Measurements from ENCODE around the gene RAPGEF2.

DNA sequence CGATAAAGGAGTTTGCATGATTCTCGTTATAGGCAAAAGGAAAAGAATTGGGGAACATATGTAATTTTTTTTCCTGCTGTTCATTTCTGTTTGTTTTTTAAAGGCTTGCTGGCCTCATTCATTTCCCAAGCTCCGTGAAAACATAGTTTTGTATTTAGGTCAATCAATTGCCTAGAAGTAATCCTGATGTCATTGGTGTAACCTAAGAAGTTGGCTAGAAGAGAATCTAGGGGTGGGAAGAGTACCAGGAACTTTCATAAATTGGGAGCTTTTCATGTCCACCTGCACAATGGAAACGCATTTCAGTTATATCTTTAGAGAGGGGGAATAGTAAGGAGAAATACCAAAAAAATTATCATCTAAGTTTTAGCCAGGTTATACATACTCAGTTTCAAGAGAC, 3.8 kb downstream of the RAPGEF2 start:
- TF ChIP-seq, protein P1, sequence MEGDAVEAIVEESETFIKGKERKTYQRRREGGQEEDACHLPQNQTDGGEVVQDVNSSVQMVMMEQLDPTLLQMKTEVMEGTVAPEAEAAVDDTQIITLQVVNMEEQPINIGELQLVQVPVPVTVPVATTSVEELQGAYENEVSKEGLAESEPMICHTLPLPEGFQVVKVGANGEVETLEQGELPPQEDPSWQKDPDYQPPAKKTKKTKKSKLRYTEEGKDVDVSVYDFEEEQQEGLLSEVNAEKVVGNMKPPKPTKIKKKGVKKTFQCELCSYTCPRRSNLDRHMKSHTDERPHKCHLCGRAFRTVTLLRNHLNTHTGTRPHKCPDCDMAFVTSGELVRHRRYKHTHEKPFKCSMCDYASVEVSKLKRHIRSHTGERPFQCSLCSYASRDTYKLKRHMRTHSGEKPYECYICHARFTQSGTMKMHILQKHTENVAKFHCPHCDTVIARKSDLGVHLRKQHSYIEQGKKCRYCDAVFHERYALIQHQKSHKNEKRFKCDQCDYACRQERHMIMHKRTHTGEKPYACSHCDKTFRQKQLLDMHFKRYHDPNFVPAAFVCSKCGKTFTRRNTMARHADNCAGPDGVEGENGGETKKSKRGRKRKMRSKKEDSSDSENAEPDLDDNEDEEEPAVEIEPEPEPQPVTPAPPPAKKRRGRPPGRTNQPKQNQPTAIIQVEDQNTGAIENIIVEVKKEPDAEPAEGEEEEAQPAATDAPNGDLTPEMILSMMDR (IDR thresholded peaks at IDR 0.05; ENCODE audit: low read depth, low read length), result no peak
- TF ChIP-seq POLR2A (IDR thresholded peaks at IDR 0.05; ENCODE audit: extremely low read depth, insufficient read length) (no peak), MYC (IDR thresholded peaks at IDR 0.05; ENCODE audit: low read depth, low read length) (no peak)
- TF ChIP-seq, protein P2, sequence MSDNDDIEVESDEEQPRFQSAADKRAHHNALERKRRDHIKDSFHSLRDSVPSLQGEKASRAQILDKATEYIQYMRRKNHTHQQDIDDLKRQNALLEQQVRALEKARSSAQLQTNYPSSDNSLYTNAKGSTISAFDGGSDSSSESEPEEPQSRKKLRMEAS (IDR thresholded peaks at IDR 0.05; ENCODE audit: low read depth, low read length), result no peak

All from NB4 (cell line).